Measurements from ENCODE around the gene OR13C2.

The OR13C2 gene

GRCh38 chr9:104575456-104575855, 30.0 kb downstream of the OR13C2 start:
- no peak for DNase-seq (ENCODE audit: extremely low read depth, low read depth)
- TF ChIP-seq CTCF (IDR thresholded peaks at IDR 0.05; ENCODE audit: low read depth, low read length, missing control alignments): no peak

GRCh38 chr9:104572612-104573011, 32.8 kb downstream of the OR13C2 start:
- no peak for DNase-seq (ENCODE audit: extremely low read depth, low read depth)
- no peak for TF ChIP-seq CTCF (IDR thresholded peaks at IDR 0.05; ENCODE audit: low read depth, low read length, missing control alignments)
- no peak overlapping the region for H3K4me3 ChIP-seq (replicated peaks; ENCODE audit: low read depth, low read length)

More at GRCh38 chr9:104575456-104575855, 30.0 kb downstream of the OR13C2 start:
- H3K4me3 ChIP-seq (replicated peaks; ENCODE audit: low read depth, low read length): no peak overlapping the region

- no peak within 1 kb of the TSS for H3K4me3 ChIP-seq (replicated peaks; ENCODE audit: low read depth, low read length)
- no peak for TF ChIP-seq CTCF (IDR thresholded peaks at IDR 0.05; ENCODE audit: low read depth, low read length, missing control alignments)
- DNase-seq (ENCODE audit: extremely low read depth, low read depth): no peak
Observed at GRCh38 chr9:104568868-104569267, 36.6 kb downstream of the OR13C2 start, which contains the start of gene OR13C8. TSS of gene OR13C8 (plus strand) at chr9:104569168. CDS start at chr9:104569168, 0 bp downstream.

GRCh38 chr9:104564358-104564757, 41.1 kb downstream of the OR13C2 start:
- DNase-seq (ENCODE audit: extremely low read depth, low read depth): no peak
- no peak for TF ChIP-seq CTCF (IDR thresholded peaks at IDR 0.05; ENCODE audit: low read depth, low read length, missing control alignments)
- no peak overlapping the region for H3K4me3 ChIP-seq (replicated peaks; ENCODE audit: low read depth, low read length)

GRCh38 chr9:104556830-104557634, 48.4 kb downstream of the OR13C2 start:
- no peak overlapping the region for H3K4me3 ChIP-seq (replicated peaks; ENCODE audit: low read depth, low read length)
- DNase-seq (ENCODE audit: extremely low read depth, low read depth): no peak
- TF ChIP-seq CTCF (IDR thresholded peaks at IDR 0.05; ENCODE audit: low read depth, low read length, missing control alignments): no peak

GRCh38 chr9:104555521-104555920, 49.9 kb downstream of the OR13C2 start:
- TF ChIP-seq CTCF (IDR thresholded peaks at IDR 0.05; ENCODE audit: low read depth, low read length, missing control alignments): no peak
- DNase-seq (ENCODE audit: extremely low read depth, low read depth): no peak
- no peak overlapping the region for H3K4me3 ChIP-seq (replicated peaks; ENCODE audit: low read depth, low read length)

Measured in HFF-Myc (cell line).